Hippocampal formation (tissue), 2 donors: ENCODE data around the gene AUNIP.

Experiments
- DNase-seq, 2 donors: peaks; one replicate each; lab custom pipeline; 2025; lab: John Stamatoyannopoulos, UW

AUNIP gene

DNA sequence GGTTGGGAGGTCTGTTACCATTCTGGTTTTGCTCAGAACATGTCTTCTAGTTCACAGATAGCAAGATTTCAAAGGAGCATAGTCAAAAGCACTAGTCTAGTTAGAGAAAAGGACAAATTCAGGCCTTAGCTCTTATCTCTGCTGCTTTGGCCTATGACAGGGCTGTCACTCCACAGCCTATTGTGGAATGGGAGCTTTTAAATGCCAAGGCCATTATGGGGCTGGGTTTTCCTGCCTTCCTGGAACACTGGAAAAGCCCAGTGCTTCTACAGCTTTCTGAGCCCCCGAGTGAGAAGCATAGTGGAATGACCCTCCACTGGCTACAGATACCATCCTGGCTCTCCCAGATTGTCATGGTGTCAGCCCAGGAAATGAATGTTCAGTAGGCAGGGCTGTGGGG is 30.2 kb downstream of the AUNIP start:
- no peak for DNase-seq

DNA sequence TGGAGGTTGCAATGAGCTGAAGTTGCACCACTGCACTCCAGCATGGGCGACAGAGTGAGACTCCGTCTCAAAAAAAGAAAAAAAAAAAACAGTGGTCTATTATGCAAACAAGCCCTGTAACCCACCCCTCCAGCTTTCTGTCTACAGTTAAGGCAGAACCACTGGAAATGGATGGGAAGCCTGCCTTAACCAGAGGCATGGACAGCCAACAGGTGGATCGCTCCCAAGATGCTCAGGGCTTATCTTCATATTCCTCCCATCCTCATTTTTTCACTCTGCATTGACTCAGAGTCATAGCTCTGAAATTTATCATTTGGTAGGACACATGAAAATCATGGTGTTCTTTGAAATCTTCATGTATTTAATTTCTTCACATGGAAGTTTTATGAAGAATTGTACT is 30.8 kb downstream of the AUNIP start:
- no peak for DNase-seq

DNA sequence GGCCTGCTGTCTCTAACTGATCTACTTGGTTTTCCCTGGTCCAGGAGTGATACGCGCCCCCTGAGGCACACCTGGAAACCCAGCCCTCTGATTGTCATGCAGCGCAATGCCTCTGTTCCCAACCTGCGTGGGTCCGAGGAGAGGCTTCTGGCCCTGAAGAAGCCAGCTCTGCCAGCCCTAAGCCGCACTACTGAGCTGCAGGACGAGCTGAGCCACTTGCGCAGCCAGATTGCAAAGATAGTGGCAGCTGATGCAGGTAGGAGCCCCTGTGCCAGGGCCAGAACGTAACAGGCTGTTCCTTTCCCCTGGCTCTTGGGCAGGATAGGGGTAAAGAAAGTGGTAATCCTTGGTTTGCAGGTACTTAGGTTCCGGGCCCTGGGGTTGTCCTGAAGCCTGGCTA is 32.7 kb downstream of the AUNIP start:
- DNase-seq = no peak

DNA sequence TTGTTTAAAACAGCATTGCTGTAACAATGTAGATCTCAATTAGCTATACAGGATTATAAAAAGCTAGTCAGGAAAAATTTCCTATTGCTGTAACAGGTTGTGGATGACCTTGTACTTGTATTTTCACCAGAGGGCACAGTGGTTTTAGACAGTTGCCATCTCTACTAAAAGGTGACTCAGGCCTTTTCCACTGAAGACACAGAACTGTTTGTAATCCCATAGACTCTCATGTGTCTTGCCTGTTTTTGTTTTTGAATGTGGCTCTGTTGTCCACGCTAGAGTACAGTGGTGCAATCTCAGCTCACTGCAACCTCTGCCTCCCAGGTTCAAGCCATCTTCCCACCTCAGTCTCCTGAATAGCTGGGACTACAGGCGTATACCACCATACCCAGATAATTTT is 33.7 kb downstream of the AUNIP start:
- no peak for DNase-seq

DNA sequence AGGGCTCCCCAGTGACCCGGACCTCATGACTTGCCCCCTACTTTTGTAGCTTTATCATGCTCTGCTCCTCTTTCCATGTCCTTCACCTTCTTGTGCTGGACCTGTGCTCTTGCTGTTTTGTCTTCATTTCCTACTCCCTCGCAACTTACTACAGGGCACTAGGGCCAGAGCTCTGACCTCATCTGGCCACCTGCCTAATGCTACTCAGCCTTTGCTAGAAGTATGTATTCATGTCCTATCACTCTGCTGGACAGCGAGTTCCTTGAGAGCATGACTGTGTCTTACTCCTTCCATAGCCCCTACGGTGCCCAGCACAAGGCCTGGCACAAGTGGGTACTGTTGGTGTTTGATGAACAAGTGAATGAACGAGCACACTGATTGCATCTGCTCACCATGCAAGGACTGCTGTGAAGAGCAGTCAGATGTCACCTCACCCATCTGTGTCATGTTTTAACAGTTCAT is 37.6 kb downstream of the AUNIP start:
- DNase-seq = no peak

DNA sequence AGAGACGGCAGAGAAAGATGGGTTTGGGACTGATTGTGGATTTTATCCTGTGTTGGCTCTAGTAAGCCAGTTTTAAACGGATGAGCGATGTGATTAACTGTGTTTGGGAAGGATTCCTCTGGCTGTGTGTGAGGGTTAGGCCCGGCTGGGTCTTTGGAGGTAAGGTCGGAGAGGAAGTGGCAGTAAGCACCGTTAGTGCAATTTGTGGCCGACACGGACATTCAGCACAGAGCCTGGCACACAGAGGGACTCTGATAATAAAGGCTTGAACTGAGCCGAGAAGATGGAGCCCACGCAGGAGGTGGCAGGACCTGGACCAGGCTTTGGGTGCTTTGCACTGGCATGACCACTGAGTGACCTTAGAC is 38.2 kb downstream of the AUNIP start:
- DNase-seq = no peak

DNA sequence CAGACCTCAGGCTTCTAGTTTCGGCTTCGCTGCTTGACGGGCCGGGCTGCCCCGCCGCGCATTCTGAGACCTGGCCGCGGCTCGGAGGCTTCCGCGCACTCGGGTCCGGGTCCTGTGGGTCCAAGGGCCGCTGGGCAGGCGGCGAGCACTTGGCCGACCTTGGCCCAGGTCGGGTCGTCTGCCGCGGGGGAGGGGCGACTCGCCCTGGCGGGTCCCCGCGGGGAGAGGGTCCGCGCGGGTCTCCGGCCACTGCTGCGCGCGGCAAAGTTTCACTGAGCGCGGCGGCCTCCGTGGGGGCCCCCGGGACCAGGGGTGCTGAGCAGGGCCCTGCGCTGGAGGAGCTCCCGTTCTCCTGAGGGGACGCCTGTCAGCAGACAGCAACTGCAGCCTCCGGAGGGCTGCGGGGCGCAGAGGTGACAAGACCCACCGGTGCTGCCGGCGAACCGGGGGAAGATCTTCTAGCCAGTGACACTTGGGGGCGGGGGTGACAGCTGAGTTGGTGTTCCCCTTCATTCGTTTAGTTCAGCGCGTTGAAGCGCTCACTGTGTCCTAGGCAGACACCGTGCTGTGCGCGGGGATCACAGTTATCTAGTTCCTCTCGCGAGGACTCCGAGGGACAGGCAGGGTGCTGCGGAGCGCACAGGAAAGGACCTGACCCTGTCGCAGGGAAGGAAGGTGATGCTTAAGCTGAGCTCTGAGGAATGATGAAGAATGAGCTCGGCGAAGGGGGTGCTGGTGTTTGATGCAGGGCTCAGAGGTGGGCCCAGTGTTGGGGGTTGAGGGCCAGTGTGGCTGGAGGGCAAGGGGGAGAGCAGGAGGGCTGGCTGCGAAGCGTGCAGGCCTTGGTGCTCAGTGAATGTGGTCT is 38.8 kb downstream of the AUNIP start:
- no peak for DNase-seq

DNA sequence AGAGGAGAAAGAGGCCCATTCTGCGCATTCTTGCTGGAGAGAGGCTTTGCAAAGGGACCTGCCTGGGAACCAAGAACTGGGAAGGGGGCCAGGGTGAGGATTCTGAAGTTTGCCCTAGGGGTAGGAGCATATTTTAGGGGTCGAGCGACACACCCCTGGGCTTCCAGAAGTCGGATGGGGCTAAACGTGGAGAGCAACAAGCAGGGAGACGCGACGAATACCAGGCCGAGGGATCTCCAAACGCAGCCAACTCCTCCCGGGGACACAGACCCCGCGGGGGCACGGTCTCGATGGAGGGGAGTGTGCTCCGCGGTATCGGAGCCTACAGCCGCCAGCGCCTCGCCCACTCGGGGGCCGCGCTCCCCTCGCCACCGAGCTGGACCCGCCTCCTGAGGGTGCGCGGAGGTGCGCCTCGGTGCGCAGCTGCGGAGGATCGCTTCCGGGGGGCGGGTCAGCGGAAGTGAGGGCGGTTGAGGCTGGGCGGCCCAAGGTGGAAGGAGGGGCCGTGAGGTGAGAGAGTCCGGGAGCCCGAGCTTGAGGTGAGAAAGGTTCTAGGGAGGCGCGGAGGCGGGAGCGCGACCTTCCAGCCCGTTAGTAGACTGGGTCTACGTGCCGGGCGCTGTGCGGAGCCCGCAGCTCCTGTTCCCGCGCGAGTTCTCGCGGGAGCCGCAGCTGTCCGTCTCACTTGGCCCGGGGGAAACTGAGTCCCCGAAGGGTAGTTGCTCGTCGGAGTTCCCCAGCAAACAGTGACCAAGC is 39.6 kb downstream of the AUNIP start, which contains the start of gene MTFR1L:
MTFR1L (plus strand) TSS at position 464 of the 756 bp plus-strand sequence. CDS start 3,151 bp downstream, outside the sequence.
- DNase-seq = peak; percentile 47 to 76

DNA sequence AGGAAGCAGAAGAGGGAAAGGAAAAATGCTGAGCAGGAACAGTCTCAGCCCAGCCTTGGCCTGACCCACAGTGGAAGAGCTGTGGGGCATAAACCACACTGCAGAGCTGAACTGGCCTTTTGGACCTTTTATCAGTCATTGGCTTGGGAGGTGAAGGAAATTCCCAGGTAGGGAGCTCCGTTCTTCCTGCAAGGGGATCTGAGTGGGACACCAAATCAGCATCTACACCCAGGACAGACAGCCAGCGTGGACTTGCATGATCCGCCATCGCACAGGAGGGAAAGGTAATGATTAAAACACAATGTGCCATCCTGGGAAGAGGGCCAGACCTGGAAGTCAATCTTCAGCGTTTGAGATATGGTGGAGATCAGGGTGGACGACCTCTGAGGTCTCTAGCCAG is 40.7 kb downstream of the AUNIP start:
- no peak for DNase-seq

DNA sequence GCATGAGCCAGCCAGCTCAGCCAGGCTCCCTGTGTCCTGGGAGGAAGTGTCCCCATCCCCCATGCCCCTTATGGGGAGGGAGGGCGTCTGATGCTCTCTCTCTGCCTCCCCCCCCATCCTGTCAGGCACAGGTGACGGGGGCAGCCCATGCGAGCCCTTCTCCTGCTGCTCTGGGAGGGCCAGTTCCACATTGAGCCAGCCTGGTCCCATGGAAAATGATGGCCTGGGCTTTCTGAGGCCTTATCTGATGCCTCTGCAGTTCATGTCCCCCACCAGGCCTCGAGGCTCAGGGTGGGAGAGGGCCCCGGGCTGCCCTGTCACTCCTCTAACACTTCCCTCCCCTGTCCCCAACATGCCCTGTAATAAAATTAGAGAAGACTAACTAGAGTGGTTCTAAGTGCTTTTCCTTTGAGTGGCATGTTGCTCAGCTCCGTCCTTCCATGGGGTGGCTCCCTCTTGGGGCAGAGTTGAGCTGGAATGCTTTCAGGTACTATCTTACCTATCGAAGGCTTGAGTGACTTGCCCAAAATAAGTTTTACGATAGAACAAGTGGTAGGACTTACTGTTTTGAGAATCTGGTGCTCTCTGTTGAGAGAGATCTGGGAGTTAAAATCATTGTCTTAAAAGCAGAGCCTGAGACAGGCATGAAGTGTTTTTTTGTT is 41.3 kb downstream of the AUNIP start:
- no peak for DNase-seq

DNA sequence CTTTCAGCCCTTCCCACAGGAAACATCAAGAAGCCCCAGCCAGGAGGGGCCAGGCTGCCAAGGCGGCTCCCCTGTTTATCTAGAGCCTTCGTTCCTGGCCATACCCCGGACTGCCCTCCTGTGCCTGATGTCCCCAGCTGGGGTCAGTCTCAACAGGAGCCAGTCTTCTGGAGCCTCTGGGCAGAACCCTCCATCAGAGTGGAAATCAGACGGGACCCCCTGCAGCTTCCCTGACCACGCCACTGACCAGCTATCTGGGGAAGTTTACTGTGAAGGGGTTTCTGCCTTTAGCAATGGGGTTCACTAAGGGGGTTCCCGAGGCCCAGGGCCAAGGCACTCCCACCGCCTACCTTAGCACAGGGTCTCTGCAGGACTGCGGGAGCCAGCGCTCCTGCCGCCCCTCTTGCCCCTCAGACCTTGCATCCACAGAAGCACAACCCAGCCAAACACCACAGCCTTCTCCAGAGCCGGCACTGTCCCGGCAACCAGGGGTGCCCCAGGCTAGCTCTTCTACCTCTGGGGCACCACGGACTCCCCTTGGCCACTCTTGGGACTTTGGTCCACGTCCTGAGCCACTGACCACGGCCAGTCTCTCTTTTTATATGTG is 43.0 kb downstream of the AUNIP start:
- no peak for DNase-seq

DNA sequence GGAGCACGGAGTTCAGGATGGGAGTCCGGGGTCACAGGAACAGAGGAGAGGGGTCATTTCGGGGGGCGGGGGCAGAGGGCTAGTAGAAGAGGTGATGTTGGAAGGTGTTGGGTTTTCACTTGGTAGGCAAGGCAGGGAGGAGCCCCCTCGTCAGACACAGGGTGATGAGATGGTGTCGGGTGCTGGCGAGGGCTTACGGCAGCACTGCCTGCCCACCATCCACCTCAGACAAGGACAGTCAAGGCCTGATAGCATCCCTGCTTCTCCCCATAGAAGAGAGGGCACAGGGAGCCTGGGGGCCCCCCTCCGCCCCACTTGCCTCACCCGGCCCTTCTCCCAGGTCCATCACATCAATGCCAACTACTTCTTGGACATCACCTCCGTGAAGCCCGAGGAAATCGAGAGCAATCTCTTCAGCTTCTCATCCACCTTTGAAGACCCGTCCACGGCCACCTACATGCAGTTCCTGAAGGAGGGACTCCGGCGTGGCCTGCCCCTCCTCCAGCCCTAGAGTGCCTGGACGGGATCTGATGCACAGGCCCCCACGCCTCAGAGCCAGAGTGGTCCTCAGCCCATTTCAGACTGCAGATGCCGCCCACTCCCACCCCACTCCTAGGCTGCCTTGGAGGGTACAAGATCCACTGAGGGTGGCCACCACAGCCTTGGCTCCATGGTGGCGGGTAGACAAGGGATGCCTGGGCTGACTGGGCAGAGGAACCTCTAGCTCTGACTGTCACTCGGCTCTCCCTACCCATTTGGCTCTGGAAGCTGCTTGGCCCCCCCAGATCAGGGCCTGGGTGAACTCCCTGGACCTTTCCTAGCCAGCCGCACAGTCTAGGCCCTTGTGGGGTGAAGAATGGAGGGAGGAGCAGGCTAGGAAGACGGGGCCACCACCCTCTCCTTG is 43.8 kb downstream of the AUNIP start:
- DNase-seq = no peak

DNA sequence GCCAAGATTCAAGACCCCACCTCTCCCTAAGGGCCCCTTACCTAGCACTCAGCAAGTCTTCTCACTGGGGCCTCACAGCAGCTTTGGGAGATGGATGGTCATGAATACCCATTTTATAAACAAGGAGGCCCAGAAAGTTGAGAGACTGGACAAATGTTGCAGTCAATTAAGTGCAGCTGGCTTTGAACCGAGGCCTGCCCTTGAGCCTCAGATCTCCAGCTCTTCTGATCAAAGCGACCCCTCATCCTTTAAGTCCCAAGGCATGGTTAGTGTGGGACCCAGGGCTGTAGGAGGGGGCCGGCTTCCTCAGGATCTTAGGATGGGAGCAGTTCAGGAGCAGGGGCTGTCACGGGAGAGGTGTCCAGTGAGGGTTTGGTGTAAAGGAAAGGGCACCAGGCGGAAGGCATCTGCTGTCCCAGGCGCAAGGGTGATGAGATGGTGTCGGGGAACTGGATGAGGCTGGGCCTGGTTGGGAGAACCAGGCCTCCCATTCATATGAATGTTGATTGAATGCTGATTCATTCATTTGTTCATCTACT is 44.6 kb downstream of the AUNIP start:
- DNase-seq = no peak

DNA sequence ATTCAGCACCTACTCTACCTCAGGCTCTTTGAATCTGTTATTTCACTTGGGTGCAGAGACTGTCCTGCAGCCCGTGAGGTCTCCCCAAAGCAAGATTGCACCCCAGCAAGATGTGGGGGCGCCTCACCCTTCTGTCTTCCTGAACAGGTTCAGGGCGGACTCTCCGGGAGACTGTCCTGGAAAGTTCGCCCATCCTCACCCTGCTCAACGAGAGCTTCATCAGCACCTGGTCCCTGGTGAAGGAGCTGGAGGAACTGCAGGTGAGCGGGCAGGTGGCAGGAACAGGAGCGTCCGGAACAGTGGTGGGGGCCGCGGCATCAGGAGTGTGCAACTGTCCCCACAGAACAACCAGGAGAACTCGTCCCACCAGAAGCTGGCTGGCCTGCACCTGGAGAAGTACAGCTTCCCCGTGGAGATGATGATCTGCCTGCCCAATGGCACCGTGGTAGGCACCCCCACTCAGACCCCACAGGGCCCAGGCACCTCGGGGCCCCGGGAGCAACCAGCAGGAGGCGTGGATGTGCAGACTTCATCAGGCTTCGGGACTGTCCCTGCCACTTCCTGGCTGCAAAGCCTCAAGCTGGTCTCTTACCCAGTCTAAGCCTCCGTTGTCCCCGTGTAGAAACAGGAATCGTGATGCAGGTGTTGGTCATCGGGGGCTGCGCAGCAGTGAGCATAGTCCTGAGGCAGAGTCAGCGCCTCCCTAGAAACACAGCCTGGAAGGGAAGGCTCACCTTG is 45.4 kb downstream of the AUNIP start:
- DNase-seq = no peak

DNA sequence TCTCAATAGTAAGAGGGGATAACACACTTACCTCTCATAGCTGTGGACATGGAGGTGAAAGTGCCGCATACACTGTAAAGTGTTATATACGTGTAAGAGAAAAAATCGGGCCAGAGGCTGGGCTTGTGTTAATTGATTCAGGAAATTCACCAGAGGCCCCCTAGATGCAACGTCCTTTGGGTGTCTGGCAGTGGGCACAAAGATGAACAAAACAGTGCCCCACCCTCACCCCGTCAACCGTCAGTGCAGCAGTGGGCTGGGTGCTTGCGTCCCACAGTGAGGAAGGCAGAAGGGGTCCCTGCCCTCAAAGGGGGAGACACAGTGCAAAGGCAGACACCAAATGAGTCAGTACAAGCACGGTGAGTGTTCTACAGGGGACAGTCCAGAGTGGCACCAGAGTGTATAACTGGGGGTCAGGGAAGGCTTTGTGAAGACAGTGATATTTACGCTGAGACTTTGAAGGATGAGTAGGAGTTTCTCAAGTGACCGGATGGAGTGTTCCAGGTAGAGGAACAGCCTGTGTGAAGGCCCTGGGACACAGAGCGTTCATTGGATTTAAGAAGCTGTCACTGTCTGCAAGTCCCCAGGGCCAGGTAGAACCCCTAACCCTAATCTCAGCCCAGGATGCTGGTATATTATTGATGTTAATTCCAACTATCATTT is 46.1 kb downstream of the AUNIP start:
- no peak for DNase-seq

DNA sequence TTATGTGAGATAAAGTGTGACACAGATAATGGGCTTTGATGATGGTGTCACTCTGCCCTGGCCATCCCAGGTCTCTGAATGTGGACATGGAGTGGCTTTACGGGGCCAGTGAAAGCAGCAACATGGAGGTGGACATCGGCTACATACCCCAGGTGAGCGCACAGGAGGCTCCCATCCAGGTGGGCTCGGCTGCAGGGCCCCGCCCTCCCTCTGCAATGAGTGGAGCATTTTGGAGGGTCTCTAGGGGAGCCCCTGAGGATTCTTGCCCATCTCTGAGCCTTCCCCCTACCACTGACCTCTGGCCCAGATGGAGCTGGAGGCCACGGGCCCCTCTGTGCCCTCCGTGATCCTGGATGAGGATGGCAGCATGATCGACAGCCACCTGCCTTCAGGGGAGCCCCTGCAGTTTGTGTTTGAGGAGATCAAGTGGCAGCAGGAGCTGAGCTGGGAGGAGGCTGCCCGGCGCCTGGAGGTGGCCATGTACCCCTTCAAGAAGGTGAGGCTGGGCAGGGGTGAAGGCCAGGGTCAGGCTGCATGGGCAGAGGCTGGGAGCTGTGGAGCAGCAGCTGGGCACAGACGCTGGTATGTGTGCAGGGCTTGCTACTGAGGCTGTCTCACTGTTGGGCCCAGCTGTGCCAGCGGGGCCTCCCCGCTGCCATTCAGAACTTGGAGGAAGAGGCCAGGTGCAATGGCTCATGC is 47.7 kb downstream of the AUNIP start:
- no peak for DNase-seq

DNA sequence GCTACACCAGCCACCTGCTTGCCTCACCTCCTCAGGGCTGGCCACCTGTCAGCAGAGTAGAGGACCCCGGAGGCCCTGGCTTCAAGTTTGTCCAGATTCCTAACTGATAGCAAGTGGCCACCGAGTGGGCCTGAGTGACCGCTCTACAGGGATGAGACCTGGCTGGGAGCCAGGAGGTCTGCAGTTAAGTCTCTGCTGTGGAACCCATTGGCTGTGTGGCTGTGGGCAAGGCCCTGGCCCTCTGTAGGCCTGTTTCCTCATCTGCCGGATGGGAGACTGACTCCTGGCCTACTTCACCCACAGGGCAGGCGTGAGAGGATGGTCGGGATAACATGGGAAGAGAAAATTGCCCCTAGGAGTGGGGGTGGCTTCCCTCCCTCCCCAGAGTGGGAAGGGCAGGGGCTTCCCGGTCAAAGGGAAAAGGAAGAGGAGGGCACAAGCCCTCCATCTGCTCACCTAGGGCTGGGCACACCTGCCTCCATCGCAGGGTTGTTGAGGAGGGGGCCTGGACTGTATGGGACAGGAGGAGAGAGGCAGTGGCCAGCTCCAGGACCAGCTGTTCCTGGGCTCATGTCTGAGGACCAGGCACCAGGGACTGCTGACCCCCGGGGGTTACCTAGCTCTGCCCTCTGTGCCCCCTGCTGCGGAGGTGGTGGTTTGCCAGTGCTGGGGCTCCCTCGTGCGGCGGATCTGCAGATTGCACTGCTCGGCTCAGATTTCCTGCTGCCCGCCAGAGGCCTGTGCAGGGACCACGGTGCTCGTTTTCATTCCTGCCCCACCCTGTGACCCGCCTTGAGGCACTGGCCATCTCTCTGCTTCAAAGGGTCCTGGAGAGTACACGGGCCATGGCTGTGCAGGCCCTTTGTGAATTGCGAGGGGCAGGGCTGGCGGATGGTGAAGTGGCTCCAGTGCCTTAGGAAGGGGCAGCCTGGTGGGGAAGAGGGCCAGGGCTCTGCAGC is 48.6 kb downstream of the AUNIP start:
- peak in 1 of 2 donors; percentile 48 for DNase-seq

DNA sequence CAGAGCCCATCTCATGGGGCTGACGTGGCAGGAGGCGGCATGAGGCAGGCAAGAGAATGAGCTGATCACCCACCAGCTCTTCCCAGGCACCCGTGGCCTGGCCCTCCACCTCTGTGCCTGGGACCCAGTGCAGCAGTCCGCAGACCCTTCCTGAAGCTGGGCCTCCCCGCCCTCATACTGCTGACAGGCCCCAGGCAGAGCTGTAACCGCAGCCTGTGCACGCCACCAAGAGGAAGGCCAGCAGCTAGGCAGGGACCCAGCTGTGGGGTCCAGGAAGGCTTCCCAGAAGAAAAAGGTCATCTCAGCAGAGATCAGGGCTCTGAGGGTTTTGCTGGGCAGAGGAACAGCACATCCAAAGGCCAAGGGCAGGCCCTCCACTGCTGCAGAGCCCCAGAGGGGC is 49.3 kb downstream of the AUNIP start:
- no peak for DNase-seq
